HL-60/S4 treated with phorbol 12-myristate 13-acetate at 8.2 ng/mL for 4 days and 3 days (cell line): ENCODE data around the gene LRCH3.

Experiments
- in situ Hi-C: fragments of 300-500 bp; cut with MboI; formaldehyde crosslinking; loops from 2 replicates; pipeline ENCODE4 v1.15.0; 2022; ENCODE audit warnings: low sequenced_read_pairs

LRCH3 gene

GRCh38 chr3:197833930-197834715, 43.1 kb downstream of the LRCH3 start:
- in situ Hi-C loops, result no loop called here

GRCh38 chr3:197835509-197835908, 44.5 kb downstream of the LRCH3 start:
- in situ Hi-C loops, result no loop called here

DNA sequence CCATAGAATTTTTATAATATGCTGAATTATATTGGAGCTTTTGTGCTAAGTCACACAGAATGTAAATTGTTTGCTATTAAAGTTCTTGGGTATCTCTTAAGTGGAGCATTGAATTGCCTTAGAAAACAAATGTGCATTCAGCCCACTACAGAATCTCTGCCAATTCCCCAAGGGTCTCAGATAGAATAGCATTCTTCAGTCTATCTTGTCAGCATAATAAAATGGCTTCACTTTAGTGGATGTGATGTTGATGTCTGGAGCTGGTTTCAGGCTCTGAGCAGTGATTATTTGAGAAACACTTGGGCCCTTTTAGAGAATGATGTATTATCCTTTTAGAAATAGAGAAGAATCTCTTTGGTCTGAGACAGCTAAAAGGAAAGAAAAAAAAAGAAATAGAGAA, 45.2 kb downstream of the LRCH3 start:
- in situ Hi-C loops, result no loop called here

- in situ Hi-C loops, result no loop called here
Observed at GRCh38 chr3:197837282-197837681, 46.2 kb downstream of the LRCH3 start.

DNA sequence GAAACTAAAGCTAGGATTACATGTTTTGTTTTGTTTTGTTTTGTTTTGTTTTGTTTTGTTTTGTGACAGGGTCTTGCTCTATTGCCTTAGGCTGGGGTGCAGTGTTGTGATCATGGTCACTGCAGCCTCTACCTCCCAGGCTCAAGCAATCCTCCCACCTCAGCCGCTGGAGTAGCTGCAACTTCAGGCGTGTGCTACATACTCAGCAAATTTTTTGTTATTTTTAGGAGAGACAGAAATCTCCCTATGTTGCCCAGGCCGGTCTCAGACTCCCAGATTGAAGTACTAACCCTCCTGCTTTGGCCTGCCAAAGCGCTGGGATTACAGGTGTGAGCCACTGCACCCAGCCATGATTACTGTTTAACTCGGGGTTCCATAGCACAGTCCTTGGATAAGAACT, 50.7 kb downstream of the LRCH3 start:
- in situ Hi-C loops, result no loop called here

DNA sequence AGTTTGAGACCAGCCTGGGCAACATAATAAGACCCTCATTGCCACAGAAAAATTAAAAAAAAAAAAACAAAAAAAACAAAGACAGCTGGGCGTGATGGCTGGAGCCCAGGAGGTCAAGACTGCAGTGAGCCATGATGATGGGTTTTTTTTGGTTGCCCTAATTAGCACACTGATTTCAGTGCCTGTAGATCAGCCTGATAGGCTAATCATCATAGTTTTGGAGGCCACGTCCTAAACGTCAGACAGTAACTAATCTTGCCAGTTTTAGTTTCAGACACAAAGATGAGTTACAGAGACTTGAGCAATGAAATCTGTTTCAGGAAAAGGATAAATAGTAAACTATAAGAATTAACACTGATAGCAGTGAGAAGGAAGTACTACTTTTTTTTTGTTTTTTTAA, 55.4 kb downstream of the LRCH3 start:
- in situ Hi-C loops, result no loop called here

DNA sequence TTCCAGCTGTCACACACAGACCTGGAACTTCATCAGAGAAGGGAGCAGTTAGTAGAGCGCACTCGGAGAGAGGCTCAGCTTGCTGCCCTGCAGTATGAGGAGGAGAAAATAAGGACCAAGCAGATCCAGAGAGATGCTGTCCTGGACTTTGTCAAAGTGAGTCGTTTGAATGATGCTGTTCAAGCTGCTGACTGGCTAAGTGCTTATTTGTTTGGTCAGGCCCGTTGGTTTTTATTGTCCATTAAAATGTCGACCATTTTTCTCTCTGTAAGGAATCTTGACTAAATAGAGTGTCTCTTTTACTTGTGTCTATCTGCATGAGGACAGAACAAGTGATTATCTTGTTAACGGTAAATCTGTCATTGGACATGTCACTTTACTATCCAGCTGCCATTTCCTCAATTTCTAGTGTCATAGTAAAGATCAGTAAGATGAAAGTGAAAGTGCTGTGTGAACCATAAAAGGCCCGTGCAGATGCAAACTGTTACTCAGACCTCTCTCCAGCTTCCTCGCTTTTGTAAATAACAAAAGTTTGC, 56.9 kb downstream of the LRCH3 start:
- in situ Hi-C loops, result no loop called here

DNA sequence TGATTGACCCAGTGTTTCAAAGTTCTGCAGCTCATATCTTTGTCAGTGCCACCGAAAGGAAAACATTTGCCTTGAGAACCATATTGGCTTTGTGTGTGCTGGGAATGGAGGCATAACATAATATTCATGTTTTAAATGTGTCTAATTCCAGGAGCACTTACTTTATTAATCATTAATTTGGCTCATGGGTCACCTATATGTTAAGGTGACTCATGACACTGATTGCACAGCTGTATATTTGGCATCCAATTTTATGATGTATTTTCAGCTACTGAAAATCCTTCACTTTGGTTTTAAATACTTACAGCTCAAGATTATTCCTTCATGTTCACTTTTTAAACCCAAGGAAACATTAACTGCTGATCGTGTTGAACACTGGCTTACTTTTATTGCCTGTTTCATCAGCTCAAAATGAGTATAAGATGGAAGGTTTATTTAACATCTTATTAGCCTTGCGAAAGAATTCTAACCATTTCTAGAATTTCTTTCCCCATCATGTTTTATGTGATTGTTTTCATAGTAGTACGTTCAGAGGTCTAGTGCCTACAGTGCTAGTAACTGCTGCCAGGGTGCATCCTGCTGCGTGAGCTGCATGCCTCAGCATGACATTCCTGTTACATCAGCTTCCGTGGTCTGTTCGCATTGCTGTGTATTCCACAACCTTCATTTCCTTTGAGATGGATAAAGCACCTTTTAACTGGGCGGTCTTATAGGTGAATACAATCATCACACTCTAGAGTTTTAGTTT, 63.7 kb downstream of the LRCH3 start:
- in situ Hi-C loops, result no loop called here

- in situ Hi-C loops, result no loop called here
Observed at GRCh38 chr3:197855571-197855970, 64.5 kb downstream of the LRCH3 start.

DNA sequence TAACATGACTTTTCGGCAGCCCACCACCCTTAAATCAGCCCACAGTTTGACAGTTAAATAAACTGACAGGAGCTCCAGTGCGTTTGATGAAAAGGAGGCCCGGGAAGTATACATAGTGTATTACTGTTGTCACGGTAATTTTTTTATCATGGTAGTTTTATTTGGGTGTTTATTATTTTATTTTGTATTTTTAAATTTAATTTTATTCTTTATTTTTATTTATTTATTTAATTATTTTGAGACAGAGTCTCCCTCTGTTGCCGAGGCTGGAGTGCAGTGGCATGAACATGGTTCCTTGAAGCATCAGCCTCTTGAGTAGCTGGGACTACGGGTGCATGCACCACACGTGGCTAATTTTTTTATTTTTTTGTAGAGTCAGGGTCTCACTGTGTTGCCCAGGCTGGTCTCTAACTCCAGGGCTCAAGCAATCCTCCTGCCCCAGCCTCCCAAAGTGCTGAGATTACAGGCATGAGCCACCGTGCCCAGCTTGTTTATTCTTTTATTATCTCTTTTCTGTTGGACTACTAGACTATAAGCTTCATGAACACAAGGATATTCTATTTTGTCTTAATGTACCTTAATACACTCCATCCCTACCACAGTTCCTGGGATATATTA, 65.3 kb downstream of the LRCH3 start:
- in situ Hi-C loops, result no loop called here

DNA sequence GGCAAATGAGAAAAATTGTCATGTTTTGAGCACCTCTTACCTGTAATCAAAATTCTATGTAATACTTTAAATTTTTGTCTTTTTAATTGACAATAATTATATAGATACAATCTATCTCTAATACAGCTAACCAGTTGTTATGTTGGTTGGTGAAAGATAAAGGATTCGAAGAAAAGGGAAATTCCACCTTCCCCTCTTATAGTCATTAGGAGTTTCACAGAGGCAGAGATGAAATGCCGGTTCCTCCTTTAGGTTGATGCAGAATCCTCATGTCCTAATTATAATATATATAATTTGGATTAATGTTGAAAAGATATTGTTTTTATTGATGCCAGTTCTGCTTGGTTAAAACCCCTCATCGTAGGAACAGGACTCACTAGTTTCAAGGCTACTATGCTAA, 67.1 kb downstream of the LRCH3 start:
- in situ Hi-C loops, result no loop called here

DNA sequence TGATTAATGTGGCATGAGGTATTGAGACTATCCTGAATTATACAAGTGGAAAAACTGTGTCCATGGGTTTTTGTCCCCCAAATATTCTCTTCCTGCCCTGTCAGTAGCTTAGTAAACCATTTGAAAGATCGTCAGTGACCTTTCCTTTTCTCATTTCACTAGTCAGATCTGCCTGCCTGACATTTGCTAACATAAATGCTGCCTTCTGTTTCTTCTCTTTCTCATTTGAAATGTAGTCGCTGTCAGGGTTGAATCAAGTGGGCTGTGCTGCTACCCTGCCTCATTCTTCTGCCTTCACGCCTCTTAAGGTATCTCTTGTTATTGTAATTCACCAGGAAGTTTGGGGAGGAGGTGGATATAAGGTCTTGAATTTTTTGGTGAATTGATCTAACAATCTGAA, 67.5 kb downstream of the LRCH3 start:
- in situ Hi-C loops, result no loop called here

- in situ Hi-C loops, result no loop called here
Observed at GRCh38 chr3:197866035-197866434, 75.0 kb downstream of the LRCH3 start.

DNA sequence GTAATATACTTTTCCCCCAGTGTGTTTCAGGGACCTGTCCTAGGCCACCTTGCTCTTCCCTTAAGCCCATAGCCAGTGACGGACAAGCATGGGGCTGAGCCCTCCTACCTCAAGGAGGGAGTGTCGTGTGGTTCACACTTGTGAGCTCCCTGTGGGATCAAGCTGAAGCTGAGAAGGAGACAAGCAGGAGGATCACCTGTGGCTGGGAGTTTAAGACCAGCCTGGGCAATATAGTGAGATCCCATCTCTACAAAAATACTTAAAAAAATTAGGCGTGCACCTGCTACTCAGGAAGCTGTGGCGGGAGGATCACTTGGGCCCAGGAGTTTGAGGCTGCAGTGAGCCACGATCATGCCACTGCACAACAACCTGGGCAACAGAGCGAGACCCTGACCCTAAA, 82.3 kb downstream of the LRCH3 start:
- in situ Hi-C loops, result no loop called here

- in situ Hi-C loops, result no loop called here
Observed at GRCh38 chr3:197874064-197874463, 83.0 kb downstream of the LRCH3 start.

GRCh38 chr3:197874653-197875052, 83.6 kb downstream of the LRCH3 start:
- in situ Hi-C loops, result no loop called here

DNA sequence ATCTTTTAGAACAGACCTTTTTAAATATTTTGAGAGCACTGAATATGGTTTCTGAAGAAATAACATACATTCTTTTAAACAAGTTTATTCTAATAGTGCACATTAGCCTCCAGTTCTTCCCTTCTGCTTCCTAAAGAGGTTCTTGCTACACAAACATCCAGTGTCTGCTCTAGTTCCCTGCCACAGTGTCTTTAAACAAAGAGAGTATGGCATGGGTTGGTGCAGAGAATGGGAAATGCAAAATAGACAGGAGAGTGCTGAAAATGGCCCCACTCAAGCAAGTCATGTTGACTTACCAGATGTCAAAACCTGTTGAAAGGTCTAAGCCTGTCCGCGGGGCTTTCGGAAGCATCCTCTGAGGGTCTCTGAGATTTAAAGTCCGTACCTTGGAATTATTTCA, 86.8 kb downstream of the LRCH3 start:
- in situ Hi-C loops, result no loop called here

DNA sequence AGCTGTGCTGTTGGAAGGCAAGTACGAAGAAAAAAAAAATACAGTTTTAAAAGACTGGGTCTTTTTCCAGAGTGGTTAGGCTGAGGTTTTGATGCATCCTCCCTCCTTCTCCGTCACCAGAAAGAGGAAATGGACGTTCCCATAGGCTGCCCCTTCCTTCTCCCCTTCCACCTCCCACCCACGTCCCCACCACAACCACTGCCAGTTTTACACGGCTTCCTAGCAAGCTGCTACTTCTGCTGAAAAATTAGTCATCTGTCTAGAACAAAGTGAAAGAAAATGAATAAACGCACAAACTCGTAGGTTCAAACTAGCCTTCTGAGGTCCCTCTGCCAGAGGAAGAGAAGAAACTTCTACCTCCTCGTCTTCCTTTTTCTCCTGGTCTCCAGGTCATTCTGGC, 87.4 kb downstream of the LRCH3 start:
- in situ Hi-C loops, result no loop called here

- in situ Hi-C loops, result no loop called here
Observed at GRCh38 chr3:197880491-197881269, 89.6 kb downstream of the LRCH3 start.

DNA sequence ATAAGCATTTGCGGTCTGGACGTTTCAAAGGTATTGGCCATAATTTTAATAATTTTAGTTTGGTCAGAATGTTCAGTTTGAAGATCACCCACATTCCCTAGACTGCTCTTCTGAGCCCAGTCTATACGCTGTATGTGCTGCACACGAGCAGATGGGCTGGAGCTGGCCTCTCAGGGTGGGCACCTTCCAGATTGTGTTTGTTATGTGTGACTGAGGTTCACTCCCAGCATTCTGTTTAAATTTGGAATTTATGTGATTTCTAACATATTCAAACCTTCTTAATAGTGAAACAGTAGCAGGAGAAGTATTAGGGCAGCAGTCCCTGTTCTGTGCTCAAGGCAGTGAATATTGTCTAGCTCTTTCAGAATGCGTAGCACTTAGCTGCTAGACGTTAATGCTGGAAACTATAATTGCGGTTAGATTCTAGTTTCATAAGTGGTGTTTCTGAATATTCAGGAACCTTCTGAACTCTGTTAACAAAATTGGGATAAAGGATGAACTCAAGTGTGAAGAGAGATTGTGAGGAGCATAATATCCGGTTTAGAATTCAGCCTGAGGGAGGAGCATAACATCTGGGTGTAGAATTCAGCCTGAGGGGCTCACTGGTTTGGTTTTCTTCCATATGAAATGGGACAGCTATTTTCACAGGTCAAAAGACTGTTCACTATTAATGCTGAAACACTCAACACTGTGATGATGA, 90.4 kb downstream of the LRCH3 start:
- in situ Hi-C loops, result no loop called here
